ENCODE results near the gene STH. TPM values are rescaled to one million over a fixed set of nuclear protein-coding genes. Genes with fewer than 3 reads are reported as not detected.

The STH gene
- total and polyA plus RNA-seq, 2 experiments from 2014 or later, result 0.55 TPM; not detected in 1

GRCh38 chr17:46047856-46048255 is 48.8 kb downstream of the STH start:
- peaks cover 78% of the 10 kb centered on the region for H3K36me3 Mint-ChIP-seq (ENCODE audit: low read depth)
- Histone ChIP-seq H2AFZ (no peak overlapping the region), H4K20me1 (replicated peaks; ENCODE audit: insufficient read depth) (peaks cover 19% of the 10 kb centered on the region), H3K36me3 (ENCODE audit: insufficient read depth) (peaks cover 48% of the 10 kb centered on the region), H3K27me3 (ENCODE audit: insufficient read depth) (no peaks in the 10 kb centered on the region), H3K79me2 (replicated peaks; ENCODE audit: insufficient read depth) (peaks cover 28% of the 10 kb centered on the region), H3K9me2 (ENCODE audit: insufficient read depth) (no peaks in the 10 kb centered on the region), H3K4me1 (ENCODE audit: insufficient read depth) (no peaks in the 10 kb centered on the region), H3K4me3 (no peak overlapping the region), H3K27ac (ENCODE audit: low read depth) (no peak overlapping the region), H3F3A (replicated peaks; ENCODE audit: low read depth) (peaks cover 9% of the 10 kb centered on the region; the same call in 1 of the 2 replicates), H3K4me2 (no peak overlapping the region)
- no peak overlapping the region for H3K4me3 Mint-ChIP-seq
- TF ChIP-seq EZH2 (IDR thresholded peaks at IDR 0.05; ENCODE audit: low read depth, unreplicated experiment), result no peak
- no peak for TF ChIP-seq CREB1 (CRISPR knock-in tag; IDR thresholded peaks at IDR 0.05; ENCODE audit: low read depth)
- no peak for TF ChIP-seq STAT1 (IDR thresholded peaks at IDR 0.05; ENCODE audit: unreplicated experiment)
- TF ChIP-seq NANOG (IDR thresholded peaks at IDR 0.05; ENCODE audit: borderline replicate concordance), result no peak
- no peak for TF ChIP-seq REST (IDR thresholded peaks at IDR 0.05; ENCODE audit: unreplicated experiment)
- TF ChIP-seq ETS1 (IDR thresholded peaks at IDR 0.05), result no peak
- DNase-seq (ENCODE audit: low spot score) (no peak), ATAC-seq (no peak)
- H3K4me1 Mint-ChIP-seq, result peaks cover 18% of the 10 kb centered on the region
- peaks cover 3% of the 10 kb centered on the region for H3K27me3 Mint-ChIP-seq (ENCODE audit: insufficient read depth, low read depth, poor library complexity)
- no peaks in the 10 kb centered on the region for H3K9me3 Mint-ChIP-seq
- H3K27ac Mint-ChIP-seq, result no peak overlapping the region

Other genes starting within 250 kb of the STH start
- 0.70 and 0.76 TPM in 2 replicates for gene CRHR1, start 214.9 kb upstream of the STH start, total RNA-seq (2014; rRNA removed; shearing (Covaris generic))
- gene CRHR1, start 214.9 kb upstream of the STH start, polyA plus RNA-seq (2016; fragmentation: Nextera tagmentation; extraction: Ambion mirVana), result 0.09 and 0.19 TPM in 2 replicates
- 0.14 TPM in 1 of 2 replicates, not detected in the other for gene SPPL2C, start 154.4 kb upstream of the STH start, total RNA-seq (2014; rRNA removed; shearing (Covaris generic))
- not detected in 2 replicates for gene SPPL2C, start 154.4 kb upstream of the STH start, polyA plus RNA-seq (2016; fragmentation: Nextera tagmentation; extraction: Ambion mirVana)
- gene MAPT, start 104.7 kb upstream of the STH start, total RNA-seq (2014; rRNA removed; shearing (Covaris generic)), result 1.1 and 1.7 TPM in 2 replicates
- 2.1 and 2.8 TPM in 2 replicates for gene MAPT, start 104.7 kb upstream of the STH start, polyA plus RNA-seq (2016; fragmentation: Nextera tagmentation; extraction: Ambion mirVana)
- gene KANSL1, start 194.2 kb downstream of the STH start, total RNA-seq (2014; rRNA removed; shearing (Covaris generic)), result 167 and 206 TPM in 2 replicates
- 43.6 and 49.0 TPM in 2 replicates for gene KANSL1, start 194.2 kb downstream of the STH start, polyA plus RNA-seq (2016; fragmentation: Nextera tagmentation; extraction: Ambion mirVana)

Measured in GM23338 (cell line).